ENCODE results near the gene C1orf174.

C1orf174 gene

DNA sequence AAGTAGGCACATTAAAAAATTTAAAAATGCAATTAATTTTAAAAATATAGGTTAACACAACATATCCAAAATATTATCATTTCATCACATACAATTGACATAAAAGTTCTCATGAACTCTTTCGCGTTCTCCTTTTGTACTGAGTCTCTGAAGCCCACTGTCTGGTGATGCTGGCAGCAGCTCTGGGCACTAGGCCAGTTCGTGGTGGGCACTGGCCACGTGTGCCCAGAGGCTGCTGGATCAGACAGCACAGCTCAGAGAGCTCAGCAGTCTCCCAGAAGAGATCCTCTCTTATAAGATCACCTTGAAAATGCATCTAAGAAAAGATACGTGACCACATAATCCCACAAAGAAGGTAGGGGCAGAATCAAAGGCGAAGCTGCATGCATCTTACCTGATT is 53.0 kb downstream of the C1orf174 start:
- Histone ChIP-seq H3K27me3 (ENCODE audit: control insufficient read depth, insufficient read depth, low read length) (no peaks in the 10 kb centered on the region), H3K9ac (ENCODE audit: low read length) (no peak overlapping the region), H3K9me3 (ENCODE audit: control insufficient read depth, low read length) (no peaks in the 10 kb centered on the region), H3K36me3 (ENCODE audit: control insufficient read depth, insufficient read depth, low read length) (peaks cover 12% of the 10 kb centered on the region), H3K4me3 (ENCODE audit: low read length) (no peak overlapping the region), H3K4me1 (ENCODE audit: control insufficient read depth, insufficient read depth, low read length) (no peaks in the 10 kb centered on the region)

DNA sequence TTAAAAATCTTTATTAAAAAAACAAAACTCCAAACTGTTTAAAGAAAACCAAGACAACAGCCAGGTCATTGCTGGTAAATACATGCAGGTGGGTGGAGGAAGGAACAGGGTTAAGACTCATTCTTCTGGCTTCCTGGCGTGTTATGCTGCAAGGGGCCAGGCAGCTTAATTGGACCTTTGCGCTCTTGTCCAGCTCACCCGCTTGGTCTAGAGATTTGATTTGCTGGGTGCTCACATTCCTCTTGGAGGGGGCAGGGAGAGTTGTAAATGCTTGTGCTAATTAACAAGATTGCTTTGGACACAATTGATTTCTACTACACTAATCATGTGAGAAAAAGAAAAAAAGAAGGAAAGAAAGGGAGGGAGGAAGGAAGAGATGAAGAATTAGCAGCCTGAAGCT is 53.5 kb downstream of the C1orf174 start:
- Histone ChIP-seq H3K27me3 (ENCODE audit: control insufficient read depth, insufficient read depth, low read length) (no peaks in the 10 kb centered on the region), H3K4me1 (ENCODE audit: control insufficient read depth, insufficient read depth, low read length) (no peaks in the 10 kb centered on the region), H3K9me3 (ENCODE audit: control insufficient read depth, low read length) (no peaks in the 10 kb centered on the region), H3K36me3 (ENCODE audit: control insufficient read depth, insufficient read depth, low read length) (peaks cover 9% of the 10 kb centered on the region), H3K9ac (ENCODE audit: low read length) (no peak overlapping the region), H3K4me3 (ENCODE audit: low read length) (no peak overlapping the region)

DNA sequence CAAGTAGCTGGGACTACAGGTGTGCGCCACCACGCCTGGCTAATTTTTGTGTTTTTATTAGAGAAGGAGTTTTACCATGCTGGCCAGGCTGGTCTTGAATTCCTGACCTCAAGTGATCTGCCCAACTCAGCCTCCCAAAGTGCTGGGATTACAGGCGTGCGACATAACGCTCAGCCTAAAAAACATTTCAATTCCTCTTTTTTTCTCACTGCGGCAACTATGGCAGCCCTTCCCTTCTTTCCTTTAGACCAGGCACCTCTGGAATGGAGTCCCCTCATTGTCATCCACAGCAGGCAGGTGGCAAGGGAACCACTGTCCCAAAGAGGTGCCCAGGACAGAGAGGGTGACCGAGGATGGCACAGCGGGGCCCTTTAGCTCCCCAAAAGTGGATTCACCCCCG is 57.2 kb downstream of the C1orf174 start:
- Histone ChIP-seq H3K4me1 (ENCODE audit: control insufficient read depth, insufficient read depth, low read length) (no peaks in the 10 kb centered on the region), H3K4me3 (ENCODE audit: low read length) (no peak overlapping the region), H3K36me3 (ENCODE audit: control insufficient read depth, insufficient read depth, low read length) (peaks cover 8% of the 10 kb centered on the region), H3K9me3 (ENCODE audit: control insufficient read depth, low read length) (no peaks in the 10 kb centered on the region), H3K27me3 (ENCODE audit: control insufficient read depth, insufficient read depth, low read length) (no peaks in the 10 kb centered on the region), H3K9ac (ENCODE audit: low read length) (no peak overlapping the region)

- H3K9ac ChIP-seq (ENCODE audit: low read length): no peak overlapping the region
- no peak overlapping the region for H3K4me3 ChIP-seq (ENCODE audit: low read length)
- H3K4me1 ChIP-seq (ENCODE audit: control insufficient read depth, insufficient read depth, low read length): no peaks in the 10 kb centered on the region
- H3K27me3 ChIP-seq (ENCODE audit: control insufficient read depth, insufficient read depth, low read length): no peaks in the 10 kb centered on the region
- no peaks in the 10 kb centered on the region for H3K9me3 ChIP-seq (ENCODE audit: control insufficient read depth, low read length)
- peaks cover 13% of the 10 kb centered on the region for H3K36me3 ChIP-seq (ENCODE audit: control insufficient read depth, insufficient read depth, low read length)
Observed at GRCh38 chr1:3841491-3841890, 58.6 kb downstream of the C1orf174 start.
